ENCODE results near the gene TMEM184B. TPM values are rescaled to one million over a fixed set of nuclear protein-coding genes. Genes with fewer than 3 reads are reported as not detected.

The TMEM184B gene
- total RNA-seq, 3 donors from 2014 or later (not counting 1 experiment from before 2014, with no cell fraction given) = 58.1 to 72.5 (median 68.6) TPM

DNA sequence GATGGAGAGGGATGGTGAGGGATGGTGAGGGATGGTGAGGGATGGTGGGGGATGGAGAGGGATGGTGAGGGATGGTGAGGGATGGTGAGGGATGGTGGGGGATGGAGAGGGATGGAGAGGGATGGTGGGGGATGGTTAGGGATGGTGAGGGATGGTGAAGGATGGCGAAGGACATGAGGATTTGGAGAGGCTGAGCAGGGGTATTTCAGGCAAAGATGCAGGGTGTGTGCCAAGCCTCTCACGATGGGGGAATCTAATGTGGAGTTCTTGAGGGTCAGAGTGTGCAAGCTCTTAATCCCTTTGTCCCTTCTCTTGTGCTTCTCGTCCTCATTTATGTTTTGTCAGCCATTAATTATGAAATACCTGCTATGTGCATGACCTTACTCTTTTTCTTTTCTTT, 83.7 kb downstream of the TMEM184B start:
- DNase-seq (no peak), ATAC-seq (no peak)
- Mint-ChIP-seq H3K9me3 (no peaks in the 10 kb centered on the region), H3K27me3 (ENCODE audit: low read depth in 2 of 2) (peaks cover 0 to 7% of the 10 kb centered on the region in 2 donors), H3K4me3 (no peak overlapping the region), H3K27ac (no peak overlapping the region), H3K4me1 (peaks cover under 1 to 7% of the 10 kb centered on the region in 2 donors), H3K36me3 (no peaks in the 10 kb centered on the region)
- no peak overlapping the region for H3K27ac ChIP-seq (ENCODE audit: low read length)
- H3K27me3 ChIP-seq (ENCODE audit: control insufficient read depth, insufficient read depth, low read length) = no peaks in the 10 kb centered on the region
- intact Hi-C loops (cut with micrococcal nuclease) = no loop called here
- no peak overlapping the region for H3K4me3 ChIP-seq (ENCODE audit: low read length)
- no peaks in the 10 kb centered on the region for H3K9me3 ChIP-seq (ENCODE audit: control insufficient read depth, insufficient read depth, low read length)
- TF ChIP-seq, protein P1, sequence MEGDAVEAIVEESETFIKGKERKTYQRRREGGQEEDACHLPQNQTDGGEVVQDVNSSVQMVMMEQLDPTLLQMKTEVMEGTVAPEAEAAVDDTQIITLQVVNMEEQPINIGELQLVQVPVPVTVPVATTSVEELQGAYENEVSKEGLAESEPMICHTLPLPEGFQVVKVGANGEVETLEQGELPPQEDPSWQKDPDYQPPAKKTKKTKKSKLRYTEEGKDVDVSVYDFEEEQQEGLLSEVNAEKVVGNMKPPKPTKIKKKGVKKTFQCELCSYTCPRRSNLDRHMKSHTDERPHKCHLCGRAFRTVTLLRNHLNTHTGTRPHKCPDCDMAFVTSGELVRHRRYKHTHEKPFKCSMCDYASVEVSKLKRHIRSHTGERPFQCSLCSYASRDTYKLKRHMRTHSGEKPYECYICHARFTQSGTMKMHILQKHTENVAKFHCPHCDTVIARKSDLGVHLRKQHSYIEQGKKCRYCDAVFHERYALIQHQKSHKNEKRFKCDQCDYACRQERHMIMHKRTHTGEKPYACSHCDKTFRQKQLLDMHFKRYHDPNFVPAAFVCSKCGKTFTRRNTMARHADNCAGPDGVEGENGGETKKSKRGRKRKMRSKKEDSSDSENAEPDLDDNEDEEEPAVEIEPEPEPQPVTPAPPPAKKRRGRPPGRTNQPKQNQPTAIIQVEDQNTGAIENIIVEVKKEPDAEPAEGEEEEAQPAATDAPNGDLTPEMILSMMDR (IDR thresholded peaks at IDR 0.05) = no peak
- WGBS (ENCODE audit: insufficient coverage) = 81% methylated on average over 3 of the region's 3 CpGs
- no peaks in the 10 kb centered on the region for H3K36me3 ChIP-seq (ENCODE audit: control insufficient read depth, insufficient read depth, low read length)
- H3K4me1 ChIP-seq (ENCODE audit: control insufficient read depth, insufficient read depth, low read length) = no peaks in the 10 kb centered on the region

DNA sequence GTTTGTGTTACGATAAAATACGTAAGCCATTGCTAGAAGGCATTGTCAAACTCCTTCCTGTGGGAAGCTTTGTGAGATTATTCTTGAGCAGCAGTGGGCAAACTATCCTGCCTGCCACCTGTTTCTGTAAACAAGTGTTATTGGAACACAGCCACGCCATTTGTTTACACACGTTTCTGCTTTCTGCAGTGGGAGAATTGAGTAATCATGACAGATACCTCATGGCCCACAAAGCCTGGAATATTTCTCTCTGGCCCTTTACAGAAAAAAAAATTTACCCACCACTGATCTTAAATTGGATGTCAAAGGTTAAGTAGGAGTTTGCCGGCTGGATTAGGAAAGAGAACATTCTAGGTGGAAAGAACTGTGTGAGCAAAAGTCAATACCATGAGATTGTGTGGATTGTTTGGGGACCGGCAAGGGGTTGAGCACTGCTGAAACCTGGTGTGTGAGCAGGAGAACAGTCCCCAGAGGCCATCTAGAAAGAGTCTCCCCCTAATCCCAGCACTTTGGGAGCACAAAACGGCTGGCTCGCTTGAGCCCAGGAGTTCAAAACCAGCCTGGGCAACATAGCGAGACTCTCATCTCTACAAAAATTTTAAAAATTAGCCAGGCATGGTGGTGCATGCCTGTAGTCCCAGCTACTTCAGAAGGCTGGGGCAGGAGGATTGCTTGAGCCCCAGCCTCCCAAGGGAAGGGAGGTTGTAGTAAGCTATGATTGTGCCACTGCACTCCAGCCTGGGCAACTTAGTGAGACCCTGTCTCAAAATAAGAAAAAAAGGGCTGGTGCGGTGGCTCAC, 85.2 kb downstream of the TMEM184B start:
- no peak overlapping the region for H3K27ac ChIP-seq (ENCODE audit: low read length)
- no peak overlapping the region for H3K4me3 Mint-ChIP-seq
- no peaks in the 10 kb centered on the region for H3K36me3 Mint-ChIP-seq
- H3K9me3 ChIP-seq (ENCODE audit: control insufficient read depth, insufficient read depth, low read length) = no peaks in the 10 kb centered on the region
- no peak overlapping the region for H3K27ac Mint-ChIP-seq
- intact Hi-C loops (cut with micrococcal nuclease) = no loop called here
- TF ChIP-seq, protein P1 (IDR thresholded peaks at IDR 0.05) = no peak
- peaks cover 0 to 6% of the 10 kb centered on the region in 2 donors for H3K4me1 Mint-ChIP-seq
- DNase-seq = no peak
- H3K4me3 ChIP-seq (ENCODE audit: low read length) = no peak overlapping the region
- peaks cover 0 to 3% of the 10 kb centered on the region in 2 donors for H3K27me3 Mint-ChIP-seq (ENCODE audit: low read depth in 2 of 2)
- WGBS (ENCODE audit: insufficient coverage) = 83% methylated on average over 10 of the region's 10 CpGs
- H3K9me3 Mint-ChIP-seq = no peaks in the 10 kb centered on the region
- H3K4me1 ChIP-seq (ENCODE audit: control insufficient read depth, insufficient read depth, low read length) = peaks cover 4% of the 10 kb centered on the region
- ATAC-seq = no peak
- H3K36me3 ChIP-seq (ENCODE audit: control insufficient read depth, insufficient read depth, low read length) = no peaks in the 10 kb centered on the region
- no peaks in the 10 kb centered on the region for H3K27me3 ChIP-seq (ENCODE audit: control insufficient read depth, insufficient read depth, low read length)

DNA sequence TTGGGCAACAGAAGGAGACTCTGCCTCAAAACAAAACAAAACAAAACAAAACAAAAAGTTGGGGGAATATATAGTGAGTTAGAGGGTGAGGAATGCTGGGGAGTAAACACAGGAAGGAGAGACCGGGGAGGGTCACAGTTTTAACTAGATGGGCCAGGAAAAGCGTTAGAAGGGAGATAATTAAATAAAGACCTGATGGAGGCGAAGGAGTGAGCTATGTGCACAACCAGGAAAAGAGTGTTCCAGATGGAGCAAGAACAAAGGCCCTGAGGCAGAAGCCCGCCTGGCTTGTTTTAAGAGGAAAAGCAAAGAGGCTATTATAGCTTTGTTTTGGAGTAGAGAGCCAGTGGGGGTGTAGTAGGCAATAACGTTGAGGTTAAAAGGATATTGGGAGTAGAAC, 86.4 kb downstream of the TMEM184B start:
- Histone ChIP-seq H3K4me1 (ENCODE audit: control insufficient read depth, insufficient read depth, low read length) (peaks cover 13% of the 10 kb centered on the region), H3K36me3 (ENCODE audit: control insufficient read depth, insufficient read depth, low read length) (no peaks in the 10 kb centered on the region), H3K27ac (ENCODE audit: low read length) (no peak overlapping the region), H3K9me3 (ENCODE audit: control insufficient read depth, insufficient read depth, low read length) (no peaks in the 10 kb centered on the region), H3K4me3 (ENCODE audit: low read length) (no peak overlapping the region), H3K27me3 (ENCODE audit: control insufficient read depth, insufficient read depth, low read length) (no peaks in the 10 kb centered on the region)
- Mint-ChIP-seq H3K27me3 (ENCODE audit: low read depth in 2 of 2) (no peaks in the 10 kb centered on the region), H3K4me1 (peaks cover 7 to 8% of the 10 kb centered on the region in 2 donors), H3K27ac (no peak overlapping the region), H3K9me3 (no peaks in the 10 kb centered on the region), H3K4me3 (no peak overlapping the region), H3K36me3 (no peaks in the 10 kb centered on the region)
- TF ChIP-seq, protein P1 (IDR thresholded peaks at IDR 0.05) = no peak
- intact Hi-C loops (cut with micrococcal nuclease) = no loop called here
- DNase-seq (no peak), ATAC-seq (no peak)
- WGBS (ENCODE audit: insufficient coverage) = 82% methylated on average over 5 of the region's 5 CpGs
